Stromal cell of bone marrow (primary cell): ENCODE data around the gene FHOD1.

Experiments
- DNase-seq: peaks from one replicate; pipeline ENCODE4 v3.0.0-alpha.2; 2012; ENCODE audit warnings: low read depth

Gene FHOD1

GRCh38 chr16:67249178-67250044 lies 2.1 kb upstream of the FHOD1 start:
- no peak for DNase-seq

GRCh38 chr16:67248401-67249177 lies 1.3 kb upstream of the FHOD1 start, which contains the start of gene SLC9A5:
Gene SLC9A5 (plus strand): TSS chr16:67248979. CDS start chr16:67249015, 36 bp downstream.
- no peak for DNase-seq

GRCh38 chr16:67248073-67248400 lies 756 bp upstream of the FHOD1 start:
- no peak for DNase-seq

GRCh38 chr16:67246756-67247191 lies 507 bp downstream of the FHOD1 start:
- no peak for DNase-seq

- DNase-seq: peak; percentile 74
Measured at GRCh38 chr16:67246081-67246755, 1.1 kb downstream of the FHOD1 start.

- no peak for DNase-seq
Measured at GRCh38 chr16:67245674-67246080, 1.6 kb downstream of the FHOD1 start.

GRCh38 chr16:67245186-67245585 lies 2.1 kb downstream of the FHOD1 start:
- DNase-seq: no peak

- DNase-seq: peak; percentile 95
Measured at GRCh38 chr16:67244387-67245185, 2.7 kb downstream of the FHOD1 start.

GRCh38 chr16:67243481-67243880 lies 3.8 kb downstream of the FHOD1 start:
- no peak for DNase-seq

- no peak for DNase-seq
Measured at GRCh38 chr16:67242138-67242730, 5.0 kb downstream of the FHOD1 start.

- peak; percentile 58 for DNase-seq
Measured at GRCh38 chr16:67241008-67241900, 6.0 kb downstream of the FHOD1 start.

- DNase-seq: no peak
Measured at GRCh38 chr16:67240506-67240905, 6.8 kb downstream of the FHOD1 start.

GRCh38 chr16:67238806-67239470 lies 8.3 kb downstream of the FHOD1 start:
- DNase-seq: no peak

- no peak for DNase-seq
Measured at GRCh38 chr16:67238278-67238575, 9.1 kb downstream of the FHOD1 start.

GRCh38 chr16:67237396-67238277 lies 9.6 kb downstream of the FHOD1 start:
- no peak for DNase-seq

- DNase-seq: no peak
Measured at GRCh38 chr16:67236563-67237395, 10.5 kb downstream of the FHOD1 start.

GRCh38 chr16:67235816-67236562 lies 11.3 kb downstream of the FHOD1 start:
- DNase-seq: no peak
